B cell (primary cell): ENCODE results near the gene MAPT.

Experiments used
- CTCF ChIP-seq: fragments of 200-600 bp; IDR thresholded peaks from one replicate; pipeline ENCODE4 v1.8.0; 2022; ENCODE audit warnings: antibody characterized with exemption, mild to moderate bottlenecking
- EZH2 ChIP-seq: IDR thresholded peaks from 2 replicates; pipeline ENCODE4 v1.6.1; 2012; ENCODE audit warnings: borderline replicate concordance, low read depth, mild to moderate bottlenecking, moderate library complexity, low read length; ENCODE audit not compliant: insufficient read depth, poor library complexity, severe bottlenecking

GRCh38 chr17:45998987-45999899 lies 104.9 kb downstream of the MAPT start, which contains the start of gene STH:
- no peak for TF ChIP-seq CTCF
- TF ChIP-seq EZH2: no peak
